Endothelial cell of umbilical vein (primary cell): Measurements from ENCODE around the gene MAEA. TPM values are rescaled to one million over a fixed set of nuclear protein-coding genes. Genes with fewer than 3 reads are reported as not detected.

Experiments used
- BruUV-seq: library from RNA; stranded (reverse); fragments of 400-500 nt; replicated peaks from 2 replicates; lab custom pipeline; 2021; lab: Mats Ljungman, UMichigan
- CTCF ChIA-PET: fragments of 300-600, 350-600 bp; sonication (Branson Sonifier 250); formaldehyde crosslinking; loops from one replicate; lab custom pipeline; 2021; ENCODE audit warnings: antibody characterized with exemption, inconsistent platforms; lab: Charles Lee
- POLR2A ChIA-PET: fragments of 300-600, 350-600 bp; sonication (Branson Sonifier 250); formaldehyde crosslinking; loops from one replicate; lab custom pipeline; 2021; ENCODE audit warnings: antibody characterized with exemption, inconsistent platforms; lab: Charles Lee
- DNase-seq: peaks from one replicate; pipeline ENCODE4 v3.0.0-alpha.2; 2011; ENCODE audit warnings: low read depth, low spot score
- FAIRE-seq: peaks from 2 replicates; lab custom pipeline; 2011; peaks lifted over from hg19 to GRCh38; lab: Jason Lieb, UNC
- H2AFZ ChIP-seq: 2 replicates; pipeline ENCODE4 v1.6.0; 2012; ENCODE audit warnings: low read depth, low read length, control low read depth, inconsistent platforms
- H3K27ac ChIP-seq: 2 replicates; pipeline ENCODE4 v1.5.1; 2011; ENCODE audit warnings: low read depth, mild to moderate bottlenecking, control low read depth, low read length, moderate library complexity; ENCODE audit not compliant: insufficient read depth
- H3K27me3 ChIP-seq, 2 experiments: 2 replicates each; pipeline versions ENCODE4 v1.6.0 to v1.6.1; 2011; ENCODE audit warnings: low read length in 2 of 2, mixed read lengths in 1 of 2; ENCODE audit not compliant: control insufficient read depth in 2 of 2, insufficient read depth in 2 of 2
- H3K36me3 ChIP-seq, 2 experiments: 2 replicates in 1 of 2; 3 replicates in 1 of 2; pipeline ENCODE4 v1.5.1; 2011; ENCODE audit warnings: low read length in 2 of 2, mild to moderate bottlenecking in 1 of 2, moderate library complexity in 1 of 2; ENCODE audit not compliant: control insufficient read depth in 2 of 2, insufficient read depth in 2 of 2; ENCODE audit errors: extremely low read depth in 1 of 2
- H3K4me1 ChIP-seq: 3 replicates; pipeline ENCODE4 v1.5.1; 2011; ENCODE audit warnings: mild to moderate bottlenecking, low read length; ENCODE audit not compliant: control insufficient read depth, insufficient read depth; ENCODE audit errors: extremely low read depth
- H3K4me2 ChIP-seq: 2 replicates; pipeline ENCODE4 v1.6.1; 2011; ENCODE audit warnings: low read length, control low read depth, mixed read lengths; ENCODE audit not compliant: insufficient read depth
- H3K4me3 ChIP-seq, 3 experiments: fragments of 200-600 bp in 1 of 3; sonication (generic), shearing (Covaris generic) in 1 of 3; replicated peaks in 1 of 3; 2 replicates each; pipeline ENCODE4 v1.5.1; 2011 to 2016; ENCODE audit warnings: control low read depth in 3 of 3, low read length in 3 of 3, mild to moderate bottlenecking in 2 of 3, inconsistent platforms in 1 of 3, low read depth in 1 of 3, moderate library complexity in 1 of 3; ENCODE audit not compliant: insufficient read depth in 1 of 3
- H3K79me2 ChIP-seq: 2 replicates; pipeline ENCODE4 v1.6.0; 2012; ENCODE audit warnings: low read length, inconsistent platforms; ENCODE audit not compliant: control insufficient read depth, insufficient read depth
- H3K9ac ChIP-seq: replicated peaks from 2 replicates; pipeline ENCODE3; 2011; ENCODE audit warnings: low read length, control low read depth; ENCODE audit not compliant: insufficient read depth; ENCODE audit errors: extremely low read depth
- H3K9me1 ChIP-seq: replicated peaks from 3 replicates; pipeline ENCODE4 v1.6.0; 2011; ENCODE audit warnings: mild to moderate bottlenecking, low read length; ENCODE audit not compliant: control insufficient read depth, insufficient read depth; ENCODE audit errors: extremely low read depth
- H3K9me3 ChIP-seq: replicated peaks from 2 replicates; pipeline ENCODE4 v1.5.1; 2012; ENCODE audit warnings: low read length, inconsistent platforms; ENCODE audit not compliant: control insufficient read depth, insufficient read depth
- H4K20me1 ChIP-seq: replicated peaks from 2 replicates; pipeline ENCODE3; 2011; ENCODE audit warnings: mild to moderate bottlenecking, low read length; ENCODE audit not compliant: control insufficient read depth, insufficient read depth; ENCODE audit errors: extremely low read depth
- CTCF ChIP-seq, 2 donors: IDR thresholded peaks; 1 replicate in 1 of 2; 2 replicates in 1 of 2; pipeline ENCODE4 v1.5.1; 2011; ENCODE audit warnings: low read length in 2 of 2, mild to moderate bottlenecking in 2 of 2, moderate library complexity in 2 of 2, control low read depth in 1 of 2, inconsistent platforms in 1 of 2, low read depth in 1 of 2; ENCODE audit not compliant: insufficient read depth in 1 of 2; ENCODE audit errors: extremely low read depth in 1 of 2
- EZH2 ChIP-seq: IDR thresholded peaks from 2 replicates; pipeline ENCODE4 v1.6.1; 2012; ENCODE audit warnings: borderline replicate concordance, low read depth, mild to moderate bottlenecking, moderate library complexity, low read length, inconsistent platforms; ENCODE audit not compliant: severe bottlenecking
- FOS ChIP-seq: IDR thresholded peaks from 2 replicates; pipeline ENCODE4 v1.6.1; 2011; ENCODE audit warnings: mild to moderate bottlenecking, low read length, moderate library complexity, borderline replicate concordance; ENCODE audit not compliant: insufficient read depth
- GATA2 ChIP-seq: IDR thresholded peaks from 2 replicates; pipeline ENCODE4 v1.7.0; 2011; ENCODE audit warnings: low read depth, mild to moderate bottlenecking, moderate library complexity, mixed read lengths, low read length; ENCODE audit not compliant: insufficient read length, insufficient read depth
- JUN ChIP-seq: IDR thresholded peaks from 2 replicates; pipeline ENCODE4 v1.6.1; 2011; ENCODE audit warnings: borderline replicate concordance, low read depth; ENCODE audit not compliant: insufficient read length, insufficient read depth
- MAX ChIP-seq: IDR thresholded peaks from 2 replicates; pipeline ENCODE4 v1.6.1; 2011; ENCODE audit not compliant: insufficient read depth, insufficient read length
- MYC ChIP-seq: IDR thresholded peaks from one replicate; pipeline ENCODE4 v1.6.1; 2011; ENCODE audit warnings: mild to moderate bottlenecking, low read depth, low read length
- POLR2A ChIP-seq: IDR thresholded peaks from 2 replicates; pipeline ENCODE4 v1.6.1; 2012; ENCODE audit warnings: low read depth, mild to moderate bottlenecking, control low read depth, low read length
- POLR2AphosphoS5 ChIP-seq: IDR thresholded peaks from 2 replicates; pipeline ENCODE4 v1.6.1; 2012; ENCODE audit warnings: low read depth, mild to moderate bottlenecking, control low read depth, low read length, moderate library complexity; ENCODE audit not compliant: insufficient read depth
- dilution Hi-C: fragments of 300-500 bp; cut with MboI; formaldehyde crosslinking; loops from one replicate; pipeline ENCODE4 v1.15.0; 2019; ENCODE audit warnings: low sequenced_read_pairs; ENCODE audit not compliant: extremely low pct_ligation_motif_present
- intact Hi-C: fragments of 100-400 bp; cut with micrococcal nuclease; formaldehyde crosslinking; loops from one replicate; pipeline ENCODE4 v1.10.0; 2022
- polyA plus RNA-seq, 4 experiments: library from polyadenylated mRNA; depleted of rRNA in 3 of 4; stranded (reverse) in 3 of 4; unstranded in 1 of 4; fragments of >200 nt; gene quantifications; 2 replicates each; pipeline versions ENCODE4 v1.2.1 to v1.2.3, GENCODE V29; 2011 to 2012; ENCODE audit warnings: missing spikeins in 1 of 4
- total RNA-seq: library from RNA; stranded (reverse); gene quantifications from 2 replicates; pipeline ENCODE4 v1.2.3, GENCODE V29; 2021

MAEA gene
- total and polyA plus RNA-seq, 2 donors (not counting 3 experiments of a cell fraction or from before 2014, with no cell fraction given): 66.0 to 108 TPM

- no peak for FAIRE-seq
- H3K79me2 ChIP-seq: no peaks in the 10 kb centered on the region
- H3K36me3 ChIP-seq: peaks cover 5 to 29% of the 10 kb centered on the region in 2 experiments
- H4K20me1 ChIP-seq: no peaks in the 10 kb centered on the region
- no peak overlapping the region for H2AFZ ChIP-seq
- POLR2A ChIA-PET: no interaction called here
- intact Hi-C loops (no loop called here), dilution Hi-C loops (no loop called here)
- no peak for TF ChIP-seq POLR2A
- TF ChIP-seq JUN: no peak
- no peak for TF ChIP-seq EZH2
- TF ChIP-seq MAX: no peak
- no peak for TF ChIP-seq GATA2
- TF ChIP-seq POLR2AphosphoS5: no peak
- no peak for TF ChIP-seq FOS
- TF ChIP-seq MYC: no peak
- no peak for TF ChIP-seq CTCF (IDR thresholded peaks at IDR 0.05; ENCODE audit: extremely low read depth in 1 of 2, insufficient read depth in 1 of 2, low read depth in 1 of 2, low read length in 2 of 2)
- H3K27ac ChIP-seq: no peak overlapping the region
- no peak overlapping the region for H3K4me2 ChIP-seq
- no TSS peak for BruUV-seq
- H3K4me3 ChIP-seq: no peak overlapping the region
- no peaks in the 10 kb centered on the region for H3K9me3 ChIP-seq
- no peak for DNase-seq
- H3K4me1 ChIP-seq: peaks cover 10% of the 10 kb centered on the region
- H3K9me1 ChIP-seq: no peaks in the 10 kb centered on the region
- CTCF ChIA-PET: no interaction called here
- no peaks in the 10 kb centered on the region for H3K27me3 ChIP-seq
- H3K9ac ChIP-seq: no peak overlapping the region
Observed at GRCh38 chr4:1340181-1340747, 50.6 kb downstream of the MAEA start.
